Hepatocyte (in vitro differentiated cells): Measurements from ENCODE around the gene PEAK1.

Experiments used
- EZH2 ChIP-seq: fragments of 200-600 bp; sonication (generic); IDR thresholded peaks from 2 replicates; pipeline ENCODE4 v1.6.1; 2016; ENCODE audit warnings: antibody characterized with exemption, mild to moderate bottlenecking, borderline replicate concordance
- EZH2phosphoT487 ChIP-seq: fragments of 200-600 bp; sonication (generic); IDR thresholded peaks from one replicate; pipeline ENCODE4 v1.6.1; 2018; ENCODE audit warnings: antibody characterized with exemption, mild to moderate bottlenecking, low read depth, moderate library complexity; ENCODE audit not compliant: unreplicated experiment, severe bottlenecking
- TF ChIP-seq, protein P1 (sequence below): fragments of 200-600 bp; sonication (generic); IDR thresholded peaks from 2 replicates; pipeline ENCODE4 v1.5.1; 2016; ENCODE audit warnings: antibody characterized with exemption, mild to moderate bottlenecking; ENCODE audit not compliant: poor library complexity

DNA sequence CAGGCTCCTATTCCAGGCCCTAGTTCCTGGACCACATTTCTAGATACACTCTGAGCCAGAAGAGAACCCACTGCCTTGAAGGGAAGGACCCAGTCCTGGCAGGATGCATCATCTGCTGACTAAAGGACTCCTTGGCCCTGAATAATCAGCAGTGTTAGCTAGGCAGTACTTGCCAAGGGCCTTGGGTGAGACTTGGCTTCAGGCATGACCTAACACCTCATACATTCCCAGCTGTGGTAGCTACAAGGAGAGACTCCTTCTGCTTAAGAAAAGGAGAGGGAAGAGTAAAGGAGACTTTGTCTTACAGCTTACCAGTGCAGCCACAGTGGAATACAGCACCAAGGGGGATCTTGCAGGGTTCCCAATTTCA lies 26.4 kb downstream of the PEAK1 start:
- TF ChIP-seq, protein P1, sequence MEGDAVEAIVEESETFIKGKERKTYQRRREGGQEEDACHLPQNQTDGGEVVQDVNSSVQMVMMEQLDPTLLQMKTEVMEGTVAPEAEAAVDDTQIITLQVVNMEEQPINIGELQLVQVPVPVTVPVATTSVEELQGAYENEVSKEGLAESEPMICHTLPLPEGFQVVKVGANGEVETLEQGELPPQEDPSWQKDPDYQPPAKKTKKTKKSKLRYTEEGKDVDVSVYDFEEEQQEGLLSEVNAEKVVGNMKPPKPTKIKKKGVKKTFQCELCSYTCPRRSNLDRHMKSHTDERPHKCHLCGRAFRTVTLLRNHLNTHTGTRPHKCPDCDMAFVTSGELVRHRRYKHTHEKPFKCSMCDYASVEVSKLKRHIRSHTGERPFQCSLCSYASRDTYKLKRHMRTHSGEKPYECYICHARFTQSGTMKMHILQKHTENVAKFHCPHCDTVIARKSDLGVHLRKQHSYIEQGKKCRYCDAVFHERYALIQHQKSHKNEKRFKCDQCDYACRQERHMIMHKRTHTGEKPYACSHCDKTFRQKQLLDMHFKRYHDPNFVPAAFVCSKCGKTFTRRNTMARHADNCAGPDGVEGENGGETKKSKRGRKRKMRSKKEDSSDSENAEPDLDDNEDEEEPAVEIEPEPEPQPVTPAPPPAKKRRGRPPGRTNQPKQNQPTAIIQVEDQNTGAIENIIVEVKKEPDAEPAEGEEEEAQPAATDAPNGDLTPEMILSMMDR: no peak
- no peak for TF ChIP-seq EZH2phosphoT487
- no peak for TF ChIP-seq EZH2
